ENCODE measurements around the gene FAM76A. TPM values are rescaled to one million over a fixed set of nuclear protein-coding genes. Genes with fewer than 3 reads are reported as not detected.

Gene FAM76A
- total and polyA plus RNA-seq, 9 of the 15 experiments (the other 6 are each of a cell fraction or from before 2014, with no cell fraction given) = 9.5 to 14.6 (median 11.4) TPM

DNA sequence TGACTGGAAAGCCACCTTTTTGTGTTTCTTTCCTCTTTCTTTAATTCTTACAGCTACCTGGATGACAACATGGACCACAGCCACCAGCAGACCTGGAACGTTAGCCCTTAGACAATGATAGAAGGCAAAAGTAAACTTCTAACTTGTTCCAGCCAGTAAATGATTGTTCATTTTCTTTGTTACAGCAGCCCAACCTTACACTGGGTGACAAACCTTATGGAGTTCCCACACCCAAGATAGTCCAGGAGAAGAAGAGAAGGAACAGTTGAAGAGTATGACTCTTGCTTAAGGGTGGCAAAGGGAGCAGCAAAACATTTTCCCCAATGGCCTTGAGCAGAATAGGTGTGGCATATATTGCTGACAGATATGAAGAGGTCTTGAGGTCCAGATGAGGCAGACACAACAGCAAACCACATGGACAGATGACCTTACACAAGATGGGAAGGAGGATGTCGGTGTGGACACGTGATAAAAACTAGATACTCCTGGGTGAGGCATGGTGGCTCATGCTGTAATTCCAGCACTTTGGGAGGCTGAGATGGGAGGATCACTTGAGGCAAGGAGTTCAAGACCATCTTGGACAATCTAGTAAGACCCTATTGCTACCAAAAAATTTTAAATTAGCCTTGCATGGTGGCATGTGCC, 11.8 kb upstream of the FAM76A start (continued):
- TF ChIP-seq, protein P1, sequence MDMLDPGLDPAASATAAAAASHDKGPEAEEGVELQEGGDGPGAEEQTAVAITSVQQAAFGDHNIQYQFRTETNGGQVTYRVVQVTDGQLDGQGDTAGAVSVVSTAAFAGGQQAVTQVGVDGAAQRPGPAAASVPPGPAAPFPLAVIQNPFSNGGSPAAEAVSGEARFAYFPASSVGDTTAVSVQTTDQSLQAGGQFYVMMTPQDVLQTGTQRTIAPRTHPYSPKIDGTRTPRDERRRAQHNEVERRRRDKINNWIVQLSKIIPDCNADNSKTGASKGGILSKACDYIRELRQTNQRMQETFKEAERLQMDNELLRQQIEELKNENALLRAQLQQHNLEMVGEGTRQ (CRISPR knock-in tag; IDR thresholded peaks at IDR 0.05) = peak; percentile 53
- TF ChIP-seq ZNF12 (CRISPR knock-in tag; IDR thresholded peaks at IDR 0.05) (peak; percentile 80), RAD51 (IDR thresholded peaks at IDR 0.05; ENCODE audit: borderline replicate concordance, low read depth) (peak; percentile 56; the same call in 1 of the 2 replicates), MECOM (CRISPR knock-in tag; IDR thresholded peaks at IDR 0.05) (no peak)

GRCh38 chr1:27716262-27716895, 9.4 kb upstream of the FAM76A start:
- no peak overlapping the region for H3K9ac ChIP-seq (ENCODE audit: insufficient read depth in 1 of 2, low read depth in 2 of 2, low read length in 2 of 2)
- ATAC-seq (no peak), FAIRE-seq (no peak), DNase-seq (ENCODE audit: extremely low read depth in 1 of 4, low spot score in 3 of 4) (no peak)
- H4K20me1 ChIP-seq (replicated peaks; ENCODE audit: control insufficient read depth, insufficient read depth, low read length) = no peaks in the 10 kb centered on the region
- no peaks in the 10 kb centered on the region for H3K79me2 ChIP-seq (ENCODE audit: control insufficient read depth, insufficient read depth, low read length)
- 0% methylated on average over 2 of the region's 2 CpGs for WGBS (ENCODE audit: insufficient coverage, low coverage, missing lambda C conversion rate)
- H3K36me3 ChIP-seq (ENCODE audit: control insufficient read depth, insufficient read depth, low read length) = no peaks in the 10 kb centered on the region
- H3K4me1 ChIP-seq (replicated peaks in 1 of 2; ENCODE audit: control insufficient read depth in 2 of 2, insufficient read depth in 2 of 2, low read length in 2 of 2) = peaks cover 6 to 17% of the 10 kb centered on the region in 2 experiments; a peak in 4 of 5 replicates
- H3K9me3 ChIP-seq (replicated peaks; ENCODE audit: control insufficient read depth, insufficient read depth, low read depth, low read length) = peaks cover 2% of the 10 kb centered on the region; the same call in 1 of the 2 replicates
- no TSS peak for BruUV-seq (replicated peaks)
- intact Hi-C loops (cut with micrococcal nuclease) (no loop called here), in situ Hi-C loops (cut with MboI) (no loop called here)
- no peaks in the 10 kb centered on the region; a peak in 1 of 5 replicates for H3K27me3 ChIP-seq (ENCODE audit: control insufficient read depth in 2 of 2, insufficient read depth in 2 of 2, low read length in 2 of 2)
- ChIA-PET CTCF (ENCODE audit: low intra/inter-chr PET ratio) (no interaction called here), POLR2A (interaction anchor here (0.7 kb wide), 1 partner anchor 118 kb away, joined by 3 read pairs; no protein-coding TSS in a partner anchor)
- peak in 1 of 2 experiments; percentile 62; a peak in 1 of 3 replicates for TF ChIP-seq CBX3 (IDR thresholded peaks at IDR 0.05; ENCODE audit: borderline replicate concordance in 1 of 2, low read length in 2 of 2)
- no peak for TF ChIP-seq ZNF12 (CRISPR knock-in tag; IDR thresholded peaks at IDR 0.05)
- no peak for TF ChIP-seq BCL6 (CRISPR knock-in tag; IDR thresholded peaks at IDR 0.05)
- TF ChIP-seq AFF1 (IDR thresholded peaks at IDR 0.05; ENCODE audit: low read depth in 1 of 2, partially characterized antibody in 2 of 2) = no peak
- peak; percentile 49; the same call in 1 of the 2 replicates for TF ChIP-seq TRIM28 (IDR thresholded peaks at IDR 0.05)
- peak; percentile 32 for TF ChIP-seq ZNF280A (IDR thresholded peaks at IDR 0.05; ENCODE audit: low read depth, partially characterized antibody)
- TF ChIP-seq, protein P2, sequence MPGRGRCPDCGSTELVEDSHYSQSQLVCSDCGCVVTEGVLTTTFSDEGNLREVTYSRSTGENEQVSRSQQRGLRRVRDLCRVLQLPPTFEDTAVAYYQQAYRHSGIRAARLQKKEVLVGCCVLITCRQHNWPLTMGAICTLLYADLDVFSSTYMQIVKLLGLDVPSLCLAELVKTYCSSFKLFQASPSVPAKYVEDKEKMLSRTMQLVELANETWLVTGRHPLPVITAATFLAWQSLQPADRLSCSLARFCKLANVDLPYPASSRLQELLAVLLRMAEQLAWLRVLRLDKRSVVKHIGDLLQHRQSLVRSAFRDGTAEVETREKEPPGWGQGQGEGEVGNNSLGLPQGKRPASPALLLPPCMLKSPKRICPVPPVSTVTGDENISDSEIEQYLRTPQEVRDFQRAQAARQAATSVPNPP (IDR thresholded peaks at IDR 0.05; ENCODE audit: borderline replicate concordance, insufficient read depth, insufficient read length) = no peak
- no peak for TF ChIP-seq NEUROD1 (IDR thresholded peaks at IDR 0.05; ENCODE audit: borderline replicate concordance, low read depth, low read length, partially characterized antibody)
- no peak overlapping the region for H2AFZ ChIP-seq (ENCODE audit: low read depth, low read length)
- H3K4me2 ChIP-seq (ENCODE audit: insufficient read depth, low read length) = no peak overlapping the region
- H3K4me3 ChIP-seq = no peak overlapping the region
- H3K9me1 ChIP-seq (ENCODE audit: control insufficient read depth, insufficient read depth, low read length) = no peaks in the 10 kb centered on the region
- no peak overlapping the region for H3K27ac ChIP-seq (ENCODE audit: extremely low read depth, low read depth, low read length)

Data from K562 (cell line).